Measurements from ENCODE around the gene TNFSF18.

Gene TNFSF18

DNA sequence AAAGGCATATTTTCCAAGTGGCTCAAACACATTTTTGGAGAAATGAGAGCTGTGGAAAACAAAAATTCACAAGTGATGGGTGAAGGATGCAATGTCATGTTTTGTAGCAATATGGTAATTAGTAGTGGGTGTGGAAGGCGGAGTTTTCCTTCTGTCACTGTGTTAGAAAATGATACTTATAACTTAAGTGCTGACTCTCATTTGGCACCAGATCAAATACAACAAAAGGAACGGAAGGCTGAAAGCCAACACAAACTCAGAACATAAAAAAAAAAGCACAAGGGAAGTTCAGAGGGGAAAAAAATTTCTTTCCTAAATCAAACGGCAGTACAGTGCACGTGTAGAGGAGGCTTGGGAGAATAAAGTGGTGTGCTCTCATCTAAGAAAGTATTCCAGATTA, at the start of gene TNFSF18:
TNFSF18 (minus strand) TSS at position 77 of the 400 bp plus-strand sequence; CDS start at position 32, 45 bp downstream.
- DNase-seq (ENCODE audit: low read depth) = peak; percentile 81
- H3K4me3 ChIP-seq (ENCODE audit: control insufficient read depth, low read depth, low read length) = no peak within 1 kb of the TSS
- TF ChIP-seq, protein P1, sequence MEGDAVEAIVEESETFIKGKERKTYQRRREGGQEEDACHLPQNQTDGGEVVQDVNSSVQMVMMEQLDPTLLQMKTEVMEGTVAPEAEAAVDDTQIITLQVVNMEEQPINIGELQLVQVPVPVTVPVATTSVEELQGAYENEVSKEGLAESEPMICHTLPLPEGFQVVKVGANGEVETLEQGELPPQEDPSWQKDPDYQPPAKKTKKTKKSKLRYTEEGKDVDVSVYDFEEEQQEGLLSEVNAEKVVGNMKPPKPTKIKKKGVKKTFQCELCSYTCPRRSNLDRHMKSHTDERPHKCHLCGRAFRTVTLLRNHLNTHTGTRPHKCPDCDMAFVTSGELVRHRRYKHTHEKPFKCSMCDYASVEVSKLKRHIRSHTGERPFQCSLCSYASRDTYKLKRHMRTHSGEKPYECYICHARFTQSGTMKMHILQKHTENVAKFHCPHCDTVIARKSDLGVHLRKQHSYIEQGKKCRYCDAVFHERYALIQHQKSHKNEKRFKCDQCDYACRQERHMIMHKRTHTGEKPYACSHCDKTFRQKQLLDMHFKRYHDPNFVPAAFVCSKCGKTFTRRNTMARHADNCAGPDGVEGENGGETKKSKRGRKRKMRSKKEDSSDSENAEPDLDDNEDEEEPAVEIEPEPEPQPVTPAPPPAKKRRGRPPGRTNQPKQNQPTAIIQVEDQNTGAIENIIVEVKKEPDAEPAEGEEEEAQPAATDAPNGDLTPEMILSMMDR (conservative IDR thresholded peaks at IDR 0.05; ENCODE audit: control insufficient read depth, insufficient read depth, low read depth, low read length) = no peak

- DNase-seq (ENCODE audit: low read depth) = no peak
- no peak overlapping the region for H3K4me3 ChIP-seq (ENCODE audit: control insufficient read depth, low read depth, low read length)
- TF ChIP-seq, protein P1 (conservative IDR thresholded peaks at IDR 0.05; ENCODE audit: control insufficient read depth, insufficient read depth, low read depth, low read length) = no peak
Measured at GRCh38 chr1:173099166-173099565, 48.4 kb upstream of the TNFSF18 start.

DNA sequence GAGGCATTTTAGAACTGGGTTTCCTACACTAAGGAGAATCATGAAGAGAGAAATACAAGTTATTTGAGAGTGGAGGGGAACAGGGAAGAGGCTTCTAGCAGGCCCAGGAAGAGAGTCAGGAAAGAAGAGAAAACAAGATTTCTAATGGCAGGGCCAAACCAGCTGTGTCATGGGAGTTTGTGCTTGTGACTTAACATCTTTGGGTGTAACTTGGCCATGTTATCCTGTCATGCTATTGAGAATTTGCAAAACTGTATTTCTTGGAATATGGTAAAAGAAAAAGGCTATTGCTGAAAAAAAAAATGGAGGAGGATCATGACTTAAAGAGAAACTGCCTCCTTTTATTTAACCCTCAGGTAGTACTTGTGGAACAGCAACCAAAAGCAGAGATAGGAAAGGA, 47.4 kb upstream of the TNFSF18 start:
- DNase-seq (ENCODE audit: low read depth) = no peak
- TF ChIP-seq, protein P1 (conservative IDR thresholded peaks at IDR 0.05; ENCODE audit: control insufficient read depth, insufficient read depth, low read depth, low read length) = no peak
- H3K4me3 ChIP-seq (ENCODE audit: control insufficient read depth, low read depth, low read length) = no peak overlapping the region

DNA sequence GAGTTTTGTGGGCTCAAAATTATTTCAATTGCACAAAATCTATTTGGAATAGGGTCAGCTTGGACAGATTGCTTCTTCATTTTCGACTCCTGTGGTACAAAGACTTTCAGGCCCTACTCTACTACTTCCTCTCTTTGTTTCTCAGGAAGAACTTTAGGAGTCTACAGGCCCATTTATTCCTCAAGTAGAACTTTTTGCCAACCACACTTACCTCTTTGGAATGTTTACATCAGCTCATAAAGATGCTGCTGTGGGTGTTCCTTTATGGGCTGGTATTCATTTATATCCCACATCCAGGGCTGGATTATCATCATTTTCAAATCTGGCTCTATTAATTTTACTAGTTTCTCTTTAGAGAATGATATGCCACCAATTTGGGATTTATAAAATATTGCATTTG, 46.3 kb upstream of the TNFSF18 start:
- TF ChIP-seq, protein P1 (conservative IDR thresholded peaks at IDR 0.05; ENCODE audit: control insufficient read depth, insufficient read depth, low read depth, low read length) = no peak
- DNase-seq (ENCODE audit: low read depth) = peak; percentile 25
- H3K4me3 ChIP-seq (ENCODE audit: control insufficient read depth, low read depth, low read length) = no peak overlapping the region

GRCh38 chr1:173095632-173096031, 44.9 kb upstream of the TNFSF18 start:
- peak; percentile 87 for DNase-seq (ENCODE audit: low read depth)
- H3K4me3 ChIP-seq (ENCODE audit: control insufficient read depth, low read depth, low read length) = no peak overlapping the region
- TF ChIP-seq, protein P1 (conservative IDR thresholded peaks at IDR 0.05; ENCODE audit: control insufficient read depth, insufficient read depth, low read depth, low read length) = no peak

- TF ChIP-seq, protein P1 (conservative IDR thresholded peaks at IDR 0.05; ENCODE audit: control insufficient read depth, insufficient read depth, low read depth, low read length) = no peak
- no peak overlapping the region for H3K4me3 ChIP-seq (ENCODE audit: control insufficient read depth, low read depth, low read length)
- no peak for DNase-seq (ENCODE audit: low read depth)
Measured at GRCh38 chr1:173094541-173094940, 43.8 kb upstream of the TNFSF18 start.

Measured in fibroblast of mammary gland (primary cell).